NCI-H446 (cell line): ENCODE results near the gene SLC16A12.
A peak's percentile ranks its signal among the peaks of the same experiment; 100 is the strongest.

ENCODE experiments used
- DNase-seq, 2 experiments: peaks; one replicate each; lab custom pipeline; 2025; lab: John Stamatoyannopoulos, UW

The SLC16A12 gene

GRCh38 chr10:89390476-89391225 lies 144.7 kb downstream of the SLC16A12 start:
- DNase-seq = peak in 1 of 2 experiments; percentile 26

- DNase-seq = no peak
Observed at GRCh38 chr10:89389254-89389653, 146.1 kb downstream of the SLC16A12 start.

GRCh38 chr10:89388806-89389205 lies 146.6 kb downstream of the SLC16A12 start:
- DNase-seq = no peak

- no peak for DNase-seq
Observed at GRCh38 chr10:89384474-89385340, 150.7 kb downstream of the SLC16A12 start.

- DNase-seq = no peak
Observed at GRCh38 chr10:89382757-89383156, 152.6 kb downstream of the SLC16A12 start.
